Upper lobe of right lung (tissue), 1 donor: ENCODE results near the gene ADGRG4. TPM values are rescaled to one million over a fixed set of nuclear protein-coding genes. Genes with fewer than 3 reads are reported as not detected.

ENCODE experiments used
- ATAC-seq: fragments of 200-7000 bp; cut with Tn5 transposase; one replicate; pipeline ENCODE4 v1.9.1; 2020; ENCODE audit warnings: mild to moderate bottlenecking, moderate library complexity
- DNase-seq: peaks from one replicate; pipeline ENCODE4 v3.0.0-alpha.2; 2020
- H3K27ac ChIP-seq: fragments of 200-600 bp; one replicate; pipeline ENCODE4 v1.8.0; 2022
- H3K27me3 ChIP-seq: fragments of 200-600 bp; one replicate; pipeline ENCODE4 v1.8.0; 2022; ENCODE audit warnings: mild to moderate bottlenecking
- H3K36me3 ChIP-seq: fragments of 200-600 bp; one replicate; pipeline ENCODE4 v1.8.0; 2022
- H3K4me1 ChIP-seq: fragments of 200-600 bp; one replicate; pipeline ENCODE4 v1.8.0; 2022
- H3K4me3 ChIP-seq: fragments of 200-600 bp; one replicate; pipeline ENCODE4 v1.8.0; 2022; ENCODE audit warnings: mild to moderate bottlenecking
- H3K9me3 ChIP-seq: fragments of 200-600 bp; one replicate; pipeline ENCODE4 v1.8.0; 2022
- CTCF ChIP-seq: fragments of 200-600 bp; IDR thresholded peaks from one replicate; pipeline ENCODE4 v1.8.0; 2022; ENCODE audit warnings: antibody characterized with exemption
- intact Hi-C: fragments of 100-400 bp; cut with DNase I; formaldehyde crosslinking; loops from one replicate; pipeline ENCODE4 v1.11.0; 2022
- total RNA-seq: library from RNA; stranded (reverse); fragmentation: NEBNext Ultra II Directional; extraction: Animal tissue kit (Norgen Biotek cat#: 25700); gene quantifications from one replicate; pipeline ENCODE4 v1.2.1, GENCODE V29; 2021
- donor health status: DM: no; HTN: yes; CAD: no; lungs with severe emphysema.

ADGRG4 gene
- total RNA-seq, 1 donor from 2014 or later, result 0.06 TPM

- no peak for TF ChIP-seq CTCF
- no peak overlapping the region for H3K27ac ChIP-seq
- no peaks in the 10 kb centered on the region for H3K4me1 ChIP-seq
- H3K27me3 ChIP-seq, result no peaks in the 10 kb centered on the region
- H3K36me3 ChIP-seq, result no peaks in the 10 kb centered on the region
- no peak overlapping the region for H3K4me3 ChIP-seq
- ATAC-seq (no peak), DNase-seq (no peak)
- no peaks in the 10 kb centered on the region for H3K9me3 ChIP-seq
- intact Hi-C loops, result no loop called here
These were observed 3.7 kb downstream of the ADGRG4 start for GRCh38 chrX:136304493-136304892.

- H3K36me3 ChIP-seq, result no peaks in the 10 kb centered on the region
- H3K4me3 ChIP-seq, result no peak overlapping the region
- H3K4me1 ChIP-seq, result no peaks in the 10 kb centered on the region
- ATAC-seq (no peak), DNase-seq (no peak)
- H3K27me3 ChIP-seq, result no peaks in the 10 kb centered on the region
- no peak overlapping the region for H3K27ac ChIP-seq
- intact Hi-C loops, result no loop called here
- H3K9me3 ChIP-seq, result no peaks in the 10 kb centered on the region
- no peak for TF ChIP-seq CTCF
These were observed 5.4 kb downstream of the ADGRG4 start for GRCh38 chrX:136306182-136306581.

GRCh38 chrX:136307471-136307870, 6.7 kb downstream of the ADGRG4 start:
- no peak for ATAC-seq
- H3K4me1 ChIP-seq, result no peaks in the 10 kb centered on the region
- no peaks in the 10 kb centered on the region for H3K27me3 ChIP-seq
- no peak for TF ChIP-seq CTCF
- DNase-seq, result no peak
- H3K4me3 ChIP-seq, result no peak overlapping the region
- intact Hi-C loops, result no loop called here
- no peak overlapping the region for H3K27ac ChIP-seq
- H3K36me3 ChIP-seq, result no peaks in the 10 kb centered on the region
- no peaks in the 10 kb centered on the region for H3K9me3 ChIP-seq

GRCh38 chrX:136310411-136310810, 9.6 kb downstream of the ADGRG4 start:
- no peaks in the 10 kb centered on the region for H3K27me3 ChIP-seq
- DNase-seq (no peak), ATAC-seq (no peak)
- H3K4me1 ChIP-seq, result no peaks in the 10 kb centered on the region
- no peaks in the 10 kb centered on the region for H3K9me3 ChIP-seq
- no peak overlapping the region for H3K27ac ChIP-seq
- intact Hi-C loops, result no loop called here
- no peaks in the 10 kb centered on the region for H3K36me3 ChIP-seq
- no peak for TF ChIP-seq CTCF
- no peak overlapping the region for H3K4me3 ChIP-seq

- intact Hi-C loops, result no loop called here
These were observed 17.4 kb downstream of the ADGRG4 start for GRCh38 chrX:136318156-136318555.

More at GRCh38 chrX:136318156-136318555, 17.4 kb downstream of the ADGRG4 start:
- Histone ChIP-seq H3K4me1 (no peaks in the 10 kb centered on the region), H3K36me3 (no peaks in the 10 kb centered on the region), H3K27ac (no peak overlapping the region), H3K4me3 (no peak overlapping the region), H3K27me3 (no peaks in the 10 kb centered on the region), H3K9me3 (no peaks in the 10 kb centered on the region)
- ATAC-seq (no peak), DNase-seq (no peak)
- no peak for TF ChIP-seq CTCF
